D721Med (cell line): ENCODE results near the gene THSD4.

Source experiments
- DNase-seq: peaks from one replicate; pipeline ENCODE4 v3.0.0; 2011; ENCODE audit warnings: low spot score; ENCODE audit not compliant: insufficient read length
- FAIRE-seq: peaks from 2 replicates; lab custom pipeline; 2011; peaks lifted over from hg19 to GRCh38; lab: Jason Lieb, UNC
- TF ChIP-seq, protein P1 (sequence below): IDR thresholded peaks from 2 replicates; pipeline ENCODE4 v1.5.1; 2012; ENCODE audit warnings: mild to moderate bottlenecking, control low read depth; ENCODE audit not compliant: insufficient read depth; ENCODE audit errors: missing control alignments

THSD4 gene

DNA sequence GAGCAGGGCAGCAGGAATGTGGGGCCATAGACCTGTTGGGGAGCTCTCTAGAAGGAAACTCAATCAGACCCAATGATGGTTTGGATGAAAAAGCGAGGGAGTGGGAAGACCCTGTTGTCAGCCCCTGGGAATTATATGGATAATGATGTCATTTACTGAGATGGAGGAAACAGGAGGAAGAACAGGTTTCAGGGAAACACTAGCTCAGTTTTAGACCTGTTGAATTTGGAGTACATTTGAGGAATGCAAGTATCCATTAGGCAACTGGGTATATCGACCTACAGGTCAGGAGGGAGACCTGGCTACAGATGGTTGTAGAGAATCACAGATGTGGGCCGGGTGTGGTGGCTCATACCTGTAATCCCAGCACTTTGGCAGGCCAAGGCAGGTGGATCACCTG, 428.1 kb downstream of the THSD4 start:
- no peak for FAIRE-seq
- TF ChIP-seq, protein P1, sequence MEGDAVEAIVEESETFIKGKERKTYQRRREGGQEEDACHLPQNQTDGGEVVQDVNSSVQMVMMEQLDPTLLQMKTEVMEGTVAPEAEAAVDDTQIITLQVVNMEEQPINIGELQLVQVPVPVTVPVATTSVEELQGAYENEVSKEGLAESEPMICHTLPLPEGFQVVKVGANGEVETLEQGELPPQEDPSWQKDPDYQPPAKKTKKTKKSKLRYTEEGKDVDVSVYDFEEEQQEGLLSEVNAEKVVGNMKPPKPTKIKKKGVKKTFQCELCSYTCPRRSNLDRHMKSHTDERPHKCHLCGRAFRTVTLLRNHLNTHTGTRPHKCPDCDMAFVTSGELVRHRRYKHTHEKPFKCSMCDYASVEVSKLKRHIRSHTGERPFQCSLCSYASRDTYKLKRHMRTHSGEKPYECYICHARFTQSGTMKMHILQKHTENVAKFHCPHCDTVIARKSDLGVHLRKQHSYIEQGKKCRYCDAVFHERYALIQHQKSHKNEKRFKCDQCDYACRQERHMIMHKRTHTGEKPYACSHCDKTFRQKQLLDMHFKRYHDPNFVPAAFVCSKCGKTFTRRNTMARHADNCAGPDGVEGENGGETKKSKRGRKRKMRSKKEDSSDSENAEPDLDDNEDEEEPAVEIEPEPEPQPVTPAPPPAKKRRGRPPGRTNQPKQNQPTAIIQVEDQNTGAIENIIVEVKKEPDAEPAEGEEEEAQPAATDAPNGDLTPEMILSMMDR: no peak
- DNase-seq: no peak

DNA sequence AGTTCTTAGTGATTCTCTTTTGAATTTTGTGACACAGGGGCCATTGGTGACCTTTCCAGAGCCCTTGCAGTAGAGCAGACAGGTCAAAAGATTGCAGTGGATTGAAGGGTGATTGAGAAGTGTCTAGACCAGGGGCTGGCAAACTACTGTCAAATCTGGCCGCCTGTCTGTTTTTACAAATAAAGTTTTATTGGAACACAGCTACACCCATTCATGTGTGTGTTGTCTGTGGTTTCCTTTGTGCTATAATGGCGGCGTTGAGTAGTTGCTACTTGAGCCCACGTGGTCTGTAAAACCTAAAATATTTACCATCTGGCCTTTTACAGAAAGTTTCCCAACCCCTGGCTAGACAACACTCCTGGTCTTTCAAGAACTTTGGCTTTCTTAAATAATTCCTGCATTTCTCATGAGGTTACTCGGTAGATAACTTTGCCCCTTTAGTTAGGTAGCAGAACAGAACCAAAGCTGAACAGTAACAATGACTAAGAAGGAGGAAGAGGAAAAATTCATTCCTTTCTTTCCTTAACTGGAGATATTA, 430.0 kb downstream of the THSD4 start:
- FAIRE-seq (no peak), DNase-seq (no peak)
- TF ChIP-seq, protein P1: no peak

DNA sequence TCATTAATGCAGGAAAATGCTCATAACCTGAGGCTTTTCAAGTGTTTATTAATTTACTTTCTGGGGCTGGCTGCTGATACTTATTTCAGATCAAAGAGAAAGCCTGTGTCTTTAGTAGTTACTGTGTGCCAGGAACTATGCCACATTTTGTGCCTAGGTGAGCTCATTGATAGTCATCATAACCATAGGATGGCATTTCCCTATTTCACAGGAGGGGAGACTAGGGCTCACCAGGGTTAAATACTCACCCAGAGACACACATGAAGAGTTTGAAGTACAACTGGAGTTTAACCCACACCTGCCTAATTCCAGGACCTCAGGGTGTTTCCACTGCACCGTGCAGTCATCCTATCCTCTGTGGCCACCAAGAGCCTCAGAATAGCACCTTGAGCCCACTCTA, 430.7 kb downstream of the THSD4 start:
- TF ChIP-seq, protein P1: no peak
- DNase-seq (no peak), FAIRE-seq (no peak)

DNA sequence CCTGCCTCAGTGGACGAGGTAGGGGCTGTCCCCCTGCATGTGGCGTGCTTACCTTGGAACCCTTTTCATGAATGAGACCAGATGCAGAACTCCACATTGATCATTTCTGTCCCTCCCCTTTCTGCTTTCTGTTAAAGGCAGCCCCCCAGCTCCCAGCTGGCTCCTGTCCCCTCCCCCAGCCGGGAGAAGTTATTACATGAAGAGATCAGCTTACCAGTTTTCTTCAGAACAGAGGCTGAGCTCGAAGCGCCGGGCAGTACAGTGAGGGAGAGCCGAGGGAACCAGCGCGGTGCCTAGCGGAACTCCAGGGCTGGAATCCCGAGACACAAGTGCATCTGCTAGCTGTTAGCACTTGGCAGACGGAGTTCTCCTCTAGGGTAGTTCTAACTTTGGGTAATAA, 431.7 kb downstream of the THSD4 start:
- FAIRE-seq (no peak), DNase-seq (no peak)
- TF ChIP-seq, protein P1: no peak

DNA sequence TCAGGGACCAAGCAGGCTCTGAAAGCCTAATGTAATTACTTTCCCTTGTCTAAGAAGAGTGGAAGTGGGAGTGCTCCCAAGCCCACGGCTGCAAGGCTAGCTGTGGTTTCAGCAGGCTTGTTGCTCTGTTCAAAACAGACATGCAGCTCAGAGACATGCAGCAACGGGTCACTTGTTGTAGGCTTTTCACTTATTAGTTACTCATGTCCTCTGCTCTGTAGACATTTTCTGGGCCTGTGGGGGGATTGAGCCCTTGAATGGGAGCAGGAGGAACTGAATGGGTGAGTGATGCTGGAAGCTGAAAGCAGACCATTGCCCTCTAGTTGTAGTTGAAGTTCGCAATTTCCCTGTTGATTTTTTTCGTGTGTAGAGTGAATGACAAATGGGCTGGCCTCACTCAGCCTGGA, 433.1 kb downstream of the THSD4 start:
- FAIRE-seq (no peak), DNase-seq (no peak)
- TF ChIP-seq, protein P1: no peak

DNA sequence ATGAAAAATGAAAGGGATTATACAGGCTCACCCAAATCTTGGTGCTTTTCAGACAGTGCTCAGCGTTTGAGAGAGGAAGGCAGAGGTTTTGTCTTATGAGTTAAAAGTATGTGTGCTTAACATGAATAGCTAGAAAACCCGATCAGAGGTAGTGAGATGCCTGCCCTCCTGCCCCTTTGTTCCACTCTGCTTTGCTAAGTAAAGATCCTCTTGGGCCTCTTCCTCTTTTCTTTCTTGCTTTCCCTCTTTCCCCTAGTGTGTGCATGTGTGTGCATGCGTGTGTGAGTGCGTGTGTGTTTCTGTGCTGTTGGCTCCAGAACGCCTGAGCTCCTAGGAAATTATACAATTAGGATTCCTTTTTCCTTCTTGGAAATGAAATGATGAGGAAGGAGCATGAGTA, 433.8 kb downstream of the THSD4 start:
- no peak for FAIRE-seq
- TF ChIP-seq, protein P1: no peak
- no peak for DNase-seq

DNA sequence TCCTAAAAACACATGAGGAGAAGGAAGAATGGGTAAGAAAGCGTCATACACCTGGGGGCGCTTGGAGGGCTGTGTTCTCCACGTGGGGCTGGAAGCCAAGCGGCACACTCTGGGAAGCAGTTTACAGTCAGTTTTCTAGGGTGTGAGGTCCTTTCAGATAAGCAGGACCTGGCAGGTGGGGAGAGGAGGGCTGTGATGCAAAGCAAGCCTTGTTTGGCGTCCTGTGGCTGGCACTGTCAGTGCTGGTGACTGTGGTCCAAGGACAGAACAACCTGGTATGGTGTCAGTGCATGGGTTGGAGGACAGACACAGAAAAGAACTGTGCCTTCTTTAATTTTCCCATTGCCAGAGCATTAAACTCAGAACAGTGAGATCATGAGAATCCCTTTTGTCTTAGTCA, 434.4 kb downstream of the THSD4 start:
- TF ChIP-seq, protein P1: no peak
- FAIRE-seq: no peak
- DNase-seq: no peak
